Activated T-helper 17 cell treated with anti-CD3 and anti-CD28 coated beads, Interleukin-2, amount 50 U/mL, for 72 hours (primary cell): ENCODE data around the gene LRRC4C. TPM values are rescaled to one million over a fixed set of nuclear protein-coding genes. Genes with fewer than 3 reads are reported as not detected.
"Not testable (repeated sequence)": the region's sequence is repeated elsewhere in the genome, so short reads cannot be mapped to it uniquely, and the experiment has no call there.

Experiments used
- ATAC-seq: fragments of 150-1000 bp; cut with Tn5 transposase; replicated peaks from 2 replicates; pipeline ENCODE4 v1.10.0; 2021; ENCODE audit warnings: mild to moderate bottlenecking, moderate library complexity
- H3K27ac Mint-ChIP-seq: one replicate; pipeline ENCODE4 v1.8.0; 2022; ENCODE audit warnings: mixed read lengths
- H3K27me3 Mint-ChIP-seq: one replicate; pipeline ENCODE4 v1.8.0; 2022; ENCODE audit warnings: mixed read lengths
- H3K36me3 Mint-ChIP-seq: one replicate; pipeline ENCODE4 v1.8.0; 2022; ENCODE audit warnings: low read depth, mild to moderate bottlenecking, mixed read lengths
- H3K4me1 Mint-ChIP-seq: one replicate; pipeline ENCODE4 v1.8.0; 2022; ENCODE audit warnings: mixed read lengths
- H3K4me3 Mint-ChIP-seq: one replicate; pipeline ENCODE4 v1.8.0; 2022; ENCODE audit warnings: mild to moderate bottlenecking, mixed read lengths
- H3K9me3 Mint-ChIP-seq: one replicate; pipeline ENCODE4 v1.8.0; 2022; ENCODE audit warnings: mixed read lengths
- total RNA-seq, 2 donors: library from RNA; stranded (reverse); gene quantifications; one replicate each; pipeline ENCODE4 v1.2.3, GENCODE V29; 2022

LRRC4C gene
- total RNA-seq, 2 donors from 2014 or later: not detected

DNA sequence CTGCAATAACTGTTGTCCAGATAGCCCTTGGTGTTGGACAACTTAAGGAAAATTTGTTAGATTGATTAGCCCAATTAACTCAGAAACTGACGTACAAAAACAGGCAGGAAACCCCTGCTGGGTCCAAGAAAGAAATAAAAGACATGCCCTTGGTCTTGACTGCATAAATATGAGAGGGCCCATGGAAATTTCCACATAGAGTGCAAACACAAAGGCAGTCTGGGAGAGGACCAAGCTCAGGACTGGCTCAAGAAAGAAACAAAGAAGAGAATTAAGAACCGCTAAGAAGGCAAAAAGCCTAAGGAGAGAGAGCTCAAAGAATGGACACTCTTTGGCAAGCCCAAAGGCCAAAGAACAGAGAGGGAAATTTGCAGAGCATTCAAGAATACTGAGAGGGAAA, 1243.9 kb downstream of the LRRC4C start:
- no peak overlapping the region for H3K27ac Mint-ChIP-seq
- no peaks in the 10 kb centered on the region for H3K36me3 Mint-ChIP-seq
- no peaks in the 10 kb centered on the region for H3K27me3 Mint-ChIP-seq
- H3K4me3 Mint-ChIP-seq: no peak overlapping the region
- ATAC-seq: no peak
- no peaks in the 10 kb centered on the region for H3K4me1 Mint-ChIP-seq
- peaks cover 26% of the 10 kb centered on the region for H3K9me3 Mint-ChIP-seq

DNA sequence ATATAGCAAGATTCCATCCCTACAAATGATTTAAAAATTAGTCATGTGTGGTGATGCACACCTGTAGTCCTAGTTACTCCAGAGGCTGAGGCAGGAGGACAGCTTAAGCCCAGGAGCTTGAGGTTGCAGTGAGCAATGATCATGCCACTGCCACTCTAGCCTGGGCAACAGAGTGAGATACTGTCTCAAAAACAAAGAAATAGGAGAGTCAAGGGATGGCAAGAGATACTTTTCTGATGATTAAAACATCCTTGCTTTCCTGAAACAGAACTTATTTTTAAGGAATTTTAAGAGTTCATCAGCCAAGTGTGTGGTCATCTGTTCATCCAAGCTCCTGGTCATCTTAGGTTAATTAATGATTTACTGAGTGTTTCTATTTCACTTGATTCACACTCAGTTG, 1252.0 kb downstream of the LRRC4C start:
- peaks cover 8% of the 10 kb centered on the region for H3K9me3 Mint-ChIP-seq
- H3K4me1 Mint-ChIP-seq: no peaks in the 10 kb centered on the region

DNA sequence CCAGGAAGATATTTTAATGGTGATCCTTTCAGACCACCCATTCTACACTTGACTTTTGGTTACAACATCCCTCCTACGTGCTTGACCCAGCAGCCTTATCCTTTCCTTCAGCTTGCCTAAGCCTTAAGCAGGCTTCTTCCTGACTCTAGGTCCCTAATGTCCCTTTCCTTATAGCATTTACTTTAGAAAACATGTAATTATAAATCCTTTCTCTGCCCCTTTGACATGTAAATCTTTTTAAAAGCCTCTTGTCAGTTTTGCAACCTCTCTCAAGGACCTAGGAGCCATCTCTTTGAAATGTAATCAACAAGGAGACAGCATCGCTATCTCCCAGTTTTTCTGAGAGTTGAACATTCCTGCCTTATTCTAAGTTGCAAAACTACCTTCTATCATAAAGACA, 1255.2 kb downstream of the LRRC4C start:
- Mint-ChIP-seq H3K27ac (no peak overlapping the region), H3K4me3 (no peak overlapping the region), H3K9me3 (peaks cover 11% of the 10 kb centered on the region), H3K27me3 (no peaks in the 10 kb centered on the region), H3K4me1 (no peaks in the 10 kb centered on the region), H3K36me3 (no peaks in the 10 kb centered on the region)
- ATAC-seq: no peak

More for the DNA sequence above, 1252.0 kb downstream of the LRRC4C start:
- ATAC-seq: no peak
- H3K4me3 Mint-ChIP-seq: no peak overlapping the region
- no peaks in the 10 kb centered on the region for H3K36me3 Mint-ChIP-seq
- no peak overlapping the region for H3K27ac Mint-ChIP-seq
- H3K27me3 Mint-ChIP-seq: no peaks in the 10 kb centered on the region

DNA sequence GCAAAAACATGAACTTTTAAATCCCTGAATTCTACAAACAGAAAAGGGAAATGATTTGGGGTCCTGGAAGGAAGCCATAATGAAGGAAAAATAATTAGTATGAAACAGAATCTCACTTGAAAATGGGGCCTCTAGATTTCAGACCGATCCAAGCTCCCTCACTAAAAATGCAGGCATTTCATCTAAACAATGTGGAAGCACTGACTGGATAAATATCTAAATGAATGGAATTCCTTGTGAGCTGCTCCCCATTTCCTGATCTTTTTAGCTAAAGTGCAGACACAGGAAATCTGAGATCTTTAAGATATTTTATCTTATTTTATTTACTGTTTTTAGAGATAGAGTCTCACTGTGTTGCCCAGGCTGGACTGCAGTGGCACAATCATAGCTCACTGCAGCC, 1255.8 kb downstream of the LRRC4C start:
- Mint-ChIP-seq H3K4me3 (no peak overlapping the region), H3K36me3 (no peaks in the 10 kb centered on the region), H3K27me3 (no peaks in the 10 kb centered on the region), H3K9me3 (peaks cover 12% of the 10 kb centered on the region), H3K4me1 (no peaks in the 10 kb centered on the region), H3K27ac (no peak overlapping the region)
- no peak for ATAC-seq

DNA sequence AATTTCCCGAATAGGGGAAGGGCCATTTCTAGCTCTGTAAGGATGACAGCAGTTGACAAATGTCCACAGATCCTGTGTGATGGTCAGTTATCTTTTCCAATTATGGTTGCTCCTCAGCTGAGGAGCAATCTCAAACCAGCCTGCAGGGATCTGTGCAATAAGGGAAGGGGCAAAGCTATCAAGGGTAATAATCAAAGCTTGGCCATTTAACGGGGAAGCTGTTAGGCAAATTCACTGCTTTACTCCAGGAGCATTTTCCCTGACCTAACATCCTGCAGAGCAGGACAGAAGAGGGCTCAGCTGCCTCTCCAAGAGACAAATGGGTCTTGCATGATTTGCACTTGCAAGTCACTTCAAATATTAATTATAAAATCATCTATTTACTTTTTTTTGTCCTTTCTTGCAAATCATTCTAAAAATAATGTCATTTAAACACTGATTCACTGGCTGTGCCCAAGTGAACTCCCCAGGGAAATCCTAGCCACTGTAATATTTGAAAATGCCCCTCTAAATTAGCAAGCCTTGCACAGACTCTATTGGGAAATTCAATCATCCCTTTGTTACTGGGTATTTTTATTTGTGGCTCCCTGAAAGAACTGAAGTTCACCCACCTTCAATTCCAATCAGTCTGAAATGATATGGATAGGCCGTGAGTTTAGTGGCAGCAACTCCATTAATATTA, 1256.7 kb downstream of the LRRC4C start:
- Mint-ChIP-seq H3K36me3 (no peaks in the 10 kb centered on the region), H3K9me3 (peaks cover 12% of the 10 kb centered on the region), H3K4me1 (no peaks in the 10 kb centered on the region), H3K4me3 (no peak overlapping the region), H3K27ac (no peak overlapping the region), H3K27me3 (no peaks in the 10 kb centered on the region)
- no peak for ATAC-seq

DNA sequence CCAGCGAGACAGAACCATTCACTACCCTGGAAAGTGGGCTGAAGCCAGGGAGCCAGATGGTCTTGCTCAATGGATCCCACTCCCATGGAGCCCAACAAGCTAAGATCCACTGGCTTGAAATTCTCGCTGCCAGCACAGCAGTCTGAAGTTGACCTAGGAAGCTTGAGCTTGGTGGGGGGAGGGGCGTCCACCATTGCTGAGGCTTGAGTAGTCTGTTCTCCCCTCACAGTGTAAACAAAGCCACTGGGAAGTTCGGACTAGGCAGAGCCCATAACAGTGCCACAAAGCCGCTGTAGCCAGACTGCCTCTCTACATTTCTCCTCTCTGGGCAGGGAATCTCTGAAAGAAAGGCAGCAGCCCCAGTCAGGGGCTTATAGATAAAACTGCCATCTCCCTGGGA, 1266.9 kb downstream of the LRRC4C start:
- not testable (repeated sequence) for H3K27ac Mint-ChIP-seq, H3K36me3 Mint-ChIP-seq, H3K9me3 Mint-ChIP-seq, H3K4me1 Mint-ChIP-seq, H3K4me3 Mint-ChIP-seq, ATAC-seq, H3K27me3 Mint-ChIP-seq

DNA sequence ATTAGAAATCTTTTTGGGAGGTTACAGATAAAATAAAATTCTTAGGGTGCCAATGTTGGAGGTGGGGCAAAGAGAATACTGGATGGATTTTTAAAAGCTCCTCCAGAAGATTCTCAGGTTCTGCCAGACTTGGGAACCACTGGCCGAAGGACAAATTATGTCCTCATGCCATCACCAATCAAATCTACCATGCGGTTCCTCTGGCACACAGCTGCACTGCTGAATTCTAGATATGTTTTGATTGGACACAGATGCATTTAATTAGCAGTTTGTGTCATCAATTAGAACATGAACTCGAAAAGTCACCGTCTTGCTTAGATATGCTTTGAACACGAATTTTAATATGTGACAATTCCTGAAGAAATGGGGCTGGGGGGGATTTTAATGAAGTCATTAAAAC, 1269.2 kb downstream of the LRRC4C start:
- no peaks in the 10 kb centered on the region for H3K36me3 Mint-ChIP-seq
- H3K4me3 Mint-ChIP-seq: no peak overlapping the region
- peaks cover 13% of the 10 kb centered on the region for H3K9me3 Mint-ChIP-seq
- no peaks in the 10 kb centered on the region for H3K27me3 Mint-ChIP-seq
- no peaks in the 10 kb centered on the region for H3K4me1 Mint-ChIP-seq
- no peak overlapping the region for H3K27ac Mint-ChIP-seq
- no peak for ATAC-seq

DNA sequence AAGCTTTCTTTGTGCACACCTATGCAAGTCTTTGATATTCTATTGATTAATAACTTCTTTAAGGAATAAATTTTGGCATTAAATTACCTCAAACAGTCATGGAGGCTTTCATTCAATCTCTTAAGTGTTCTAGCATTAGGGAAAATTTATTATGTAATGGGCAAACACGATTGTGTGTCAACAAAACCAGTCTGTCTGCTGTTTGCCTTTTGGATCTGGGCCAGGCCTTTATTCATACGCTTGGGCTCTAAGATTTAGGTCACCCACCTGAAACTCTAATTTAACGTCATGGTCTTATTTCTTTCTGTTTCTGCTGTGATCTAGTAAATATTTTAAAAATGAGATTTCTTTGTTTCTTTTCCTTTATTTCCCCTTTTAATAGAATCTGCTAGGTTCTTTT, 1270.6 kb downstream of the LRRC4C start:
- no peak for ATAC-seq
- H3K4me1 Mint-ChIP-seq: no peaks in the 10 kb centered on the region
- H3K27ac Mint-ChIP-seq: no peak overlapping the region
- H3K9me3 Mint-ChIP-seq: peaks cover 17% of the 10 kb centered on the region
- no peaks in the 10 kb centered on the region for H3K36me3 Mint-ChIP-seq
- no peaks in the 10 kb centered on the region for H3K27me3 Mint-ChIP-seq
- H3K4me3 Mint-ChIP-seq: no peak overlapping the region

DNA sequence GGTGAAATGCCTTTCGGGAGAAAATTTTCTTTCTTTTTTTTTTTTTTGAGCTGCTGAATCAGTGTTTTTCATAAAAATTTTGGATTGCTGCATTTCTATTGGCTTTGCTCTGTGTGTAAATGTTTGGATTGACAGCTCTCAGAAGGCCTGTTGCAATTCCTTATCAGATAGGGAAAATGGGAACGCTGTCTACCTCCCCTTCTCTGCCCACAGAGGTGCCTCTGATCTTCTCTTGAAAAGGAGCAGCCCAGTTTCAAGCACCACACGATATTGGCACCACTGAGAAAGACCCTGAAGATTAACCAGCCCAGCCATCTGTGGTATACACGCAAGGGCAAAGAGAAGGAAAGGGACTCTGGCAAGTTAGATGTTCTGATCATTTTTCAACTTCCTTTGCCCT, 1272.2 kb downstream of the LRRC4C start:
- H3K36me3 Mint-ChIP-seq: no peaks in the 10 kb centered on the region
- H3K4me1 Mint-ChIP-seq: no peaks in the 10 kb centered on the region
- ATAC-seq: no peak
- peaks cover 21% of the 10 kb centered on the region for H3K9me3 Mint-ChIP-seq
- no peak overlapping the region for H3K4me3 Mint-ChIP-seq
- no peaks in the 10 kb centered on the region for H3K27me3 Mint-ChIP-seq
- no peak overlapping the region for H3K27ac Mint-ChIP-seq

DNA sequence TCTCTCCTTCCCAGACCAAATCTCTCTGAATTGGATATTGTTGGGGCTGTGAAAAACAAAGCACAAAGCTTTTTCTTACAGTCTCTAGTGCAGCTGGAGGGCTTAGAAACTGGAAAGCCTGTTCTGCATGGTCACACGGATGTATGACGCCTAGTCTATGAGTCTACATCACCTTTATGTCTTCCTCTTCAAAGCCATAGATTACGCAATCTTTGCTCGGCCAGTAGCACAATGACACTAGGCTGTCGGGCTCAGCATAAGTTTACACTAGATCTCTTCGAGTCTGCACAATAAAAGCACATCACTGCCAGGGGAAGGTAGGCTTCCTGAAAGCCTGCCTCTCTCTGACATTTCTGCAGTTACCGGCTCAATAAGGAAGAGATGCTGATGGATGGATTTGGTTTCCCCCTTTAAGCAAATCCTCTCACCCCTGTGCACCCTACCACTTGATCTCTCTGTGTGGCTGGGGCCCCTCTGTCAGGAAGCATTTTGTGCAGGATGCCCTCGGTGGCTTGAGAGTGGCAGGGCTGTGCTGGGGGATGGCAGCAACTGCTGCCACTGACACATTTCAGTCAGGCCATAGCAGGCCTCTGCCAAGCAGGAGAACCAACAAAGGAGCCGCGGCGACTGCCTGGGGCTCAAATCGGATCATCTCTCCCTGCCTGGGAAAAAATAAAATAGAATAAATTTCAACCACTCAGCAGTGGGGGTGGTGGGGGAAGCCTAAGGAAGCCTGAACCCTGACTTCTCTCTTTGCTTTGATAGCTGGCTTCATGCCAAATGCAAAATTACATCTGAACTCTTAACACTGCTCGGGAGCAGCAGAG, 1272.8 kb downstream of the LRRC4C start:
- no peaks in the 10 kb centered on the region for H3K27me3 Mint-ChIP-seq
- H3K4me3 Mint-ChIP-seq: no peak overlapping the region
- H3K9me3 Mint-ChIP-seq: peaks cover 21% of the 10 kb centered on the region
- no peaks in the 10 kb centered on the region for H3K4me1 Mint-ChIP-seq
- H3K36me3 Mint-ChIP-seq: no peaks in the 10 kb centered on the region
- no peak overlapping the region for H3K27ac Mint-ChIP-seq
- no peak for ATAC-seq

DNA sequence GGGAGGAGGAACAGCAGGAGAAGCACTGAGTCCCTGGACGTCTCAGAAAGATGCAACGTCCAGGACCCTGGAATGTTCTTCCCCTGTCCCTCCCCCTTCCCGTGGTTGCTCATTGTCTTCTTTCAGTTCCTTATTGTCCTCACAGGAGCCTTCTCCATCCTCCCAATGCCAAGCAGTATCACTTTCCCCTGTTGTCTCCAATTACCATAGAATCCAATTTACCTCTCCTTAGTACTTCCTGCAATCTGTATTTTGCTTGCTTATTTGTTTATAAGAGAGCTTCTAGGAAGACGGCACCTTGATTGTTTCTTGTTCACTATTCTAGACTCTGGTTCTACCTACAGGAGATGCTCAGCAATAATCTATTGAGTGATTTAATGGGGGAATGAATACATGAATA, 1273.7 kb downstream of the LRRC4C start:
- Mint-ChIP-seq H3K27ac (no peak overlapping the region), H3K27me3 (no peaks in the 10 kb centered on the region), H3K9me3 (peaks cover 24% of the 10 kb centered on the region), H3K4me3 (no peak overlapping the region), H3K4me1 (no peaks in the 10 kb centered on the region), H3K36me3 (no peaks in the 10 kb centered on the region)
- ATAC-seq: no peak

DNA sequence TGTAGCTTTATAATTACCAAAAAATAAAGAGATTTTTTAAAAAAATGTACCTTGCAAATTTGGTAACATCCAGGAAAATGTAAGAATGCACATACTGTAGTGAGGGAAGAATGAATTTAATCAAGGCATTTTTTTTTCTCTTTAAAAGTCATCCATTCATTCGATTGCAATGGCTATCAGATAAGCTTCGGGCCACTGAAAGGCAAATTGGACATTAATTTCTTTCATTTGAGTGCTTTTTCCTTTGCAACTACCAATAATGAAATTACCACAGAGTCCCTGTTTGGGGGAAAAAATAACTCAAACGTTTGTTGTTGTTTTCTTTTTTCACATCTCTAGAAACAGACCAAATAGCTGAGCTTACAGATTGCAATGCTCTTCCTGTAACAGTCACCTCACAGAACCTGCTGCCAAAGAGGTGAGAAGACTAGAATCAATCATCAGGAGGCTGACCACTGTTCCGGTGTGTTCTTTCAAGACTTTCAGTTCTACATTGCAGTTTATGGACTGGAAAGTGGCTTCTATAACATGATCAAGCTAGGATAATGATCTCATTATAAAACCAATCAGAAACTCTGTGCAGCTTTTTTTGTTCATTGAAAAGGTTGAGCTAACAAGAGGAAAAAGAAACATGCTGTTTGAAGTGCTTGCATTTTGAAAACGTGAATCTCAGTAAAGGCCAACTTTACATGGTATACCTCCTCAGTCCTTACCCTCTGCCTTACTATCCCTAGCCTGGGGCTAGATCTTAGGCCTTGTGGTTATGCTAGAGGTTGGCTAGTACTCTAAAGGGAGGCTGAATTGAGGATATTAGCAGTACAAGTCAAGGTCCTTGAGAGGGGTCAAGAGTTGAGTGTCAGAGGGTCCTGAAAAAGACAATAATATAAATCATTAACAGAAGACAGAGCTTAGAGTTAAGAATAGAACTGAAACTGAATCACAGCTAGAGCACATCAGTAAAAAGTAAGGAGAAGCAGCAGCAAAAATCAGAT, 1276.1 kb downstream of the LRRC4C start:
- Mint-ChIP-seq H3K9me3 (peaks cover 24% of the 10 kb centered on the region), H3K27ac (no peak overlapping the region), H3K4me3 (no peak overlapping the region), H3K4me1 (no peaks in the 10 kb centered on the region), H3K36me3 (no peaks in the 10 kb centered on the region), H3K27me3 (no peaks in the 10 kb centered on the region)
- ATAC-seq: no peak

DNA sequence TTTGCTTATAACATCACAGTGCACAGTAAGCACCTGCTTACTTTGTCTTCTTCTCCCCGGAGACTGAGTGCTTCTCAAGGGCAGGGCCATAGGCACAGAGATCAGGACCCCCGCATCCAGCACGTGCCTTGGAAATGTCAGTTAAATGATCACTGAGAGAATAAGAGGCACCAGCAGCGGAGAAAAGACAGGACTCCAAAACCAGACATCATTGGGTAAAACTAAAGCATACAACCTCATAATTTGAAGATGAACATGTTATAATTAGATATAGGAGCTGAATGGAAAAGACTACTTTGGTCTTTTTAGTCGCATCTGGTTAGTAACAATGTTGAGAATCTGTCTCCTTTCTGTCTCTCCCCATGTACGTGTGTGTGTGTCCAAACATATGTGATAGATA, 1279.9 kb downstream of the LRRC4C start:
- H3K4me1 Mint-ChIP-seq: no peaks in the 10 kb centered on the region
- no peaks in the 10 kb centered on the region for H3K36me3 Mint-ChIP-seq
- H3K27ac Mint-ChIP-seq: no peak overlapping the region
- H3K4me3 Mint-ChIP-seq: no peak overlapping the region
- peaks cover 21% of the 10 kb centered on the region for H3K9me3 Mint-ChIP-seq
- no peak for ATAC-seq
- H3K27me3 Mint-ChIP-seq: no peaks in the 10 kb centered on the region

DNA sequence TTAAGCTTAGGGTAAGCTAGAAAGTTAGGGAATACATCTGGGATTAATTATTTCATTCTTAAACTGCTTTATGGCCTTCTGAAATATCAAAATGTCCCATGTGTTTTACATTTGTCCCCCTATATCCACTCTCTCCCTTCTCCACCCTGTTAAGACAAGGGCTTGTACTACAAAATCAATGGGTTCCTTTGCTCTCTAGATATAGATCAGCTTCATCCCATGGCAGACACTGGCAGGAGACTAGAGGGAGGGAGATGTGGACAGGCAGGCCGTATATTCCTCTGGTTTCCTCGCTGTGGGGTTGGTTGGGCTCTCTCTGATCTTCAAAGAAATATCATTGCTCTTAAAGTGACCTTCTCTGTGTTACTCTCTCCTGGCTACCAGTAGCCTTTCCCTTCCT, 1281.0 kb downstream of the LRRC4C start:
- Mint-ChIP-seq H3K27ac (no peak overlapping the region), H3K4me1 (no peaks in the 10 kb centered on the region), H3K9me3 (peaks cover 16% of the 10 kb centered on the region), H3K36me3 (no peaks in the 10 kb centered on the region), H3K4me3 (no peak overlapping the region), H3K27me3 (no peaks in the 10 kb centered on the region)
- no peak for ATAC-seq
